Activated naive CD8-positive, alpha-beta T cell (primary cell): ENCODE data around the gene LILRB5.
"Not testable (repeated sequence)": the region's sequence is repeated elsewhere in the genome, so short reads cannot be mapped to it uniquely, and the experiment has no call there.

Experiments
- H3K27ac Mint-ChIP-seq: one replicate; pipeline ENCODE4 v1.8.0; 2021; ENCODE audit warnings: mixed read lengths
- H3K27me3 Mint-ChIP-seq: one replicate; pipeline ENCODE4 v1.8.0; 2021; ENCODE audit warnings: mixed read lengths
- H3K36me3 Mint-ChIP-seq: one replicate; pipeline ENCODE4 v1.8.0; 2021; ENCODE audit warnings: mixed read lengths
- H3K4me1 Mint-ChIP-seq: one replicate; pipeline ENCODE4 v1.8.0; 2021; ENCODE audit warnings: low read depth, mixed read lengths
- H3K4me3 Mint-ChIP-seq: one replicate; pipeline ENCODE4 v1.8.0; 2021; ENCODE audit warnings: mild to moderate bottlenecking, mixed read lengths
- H3K9me3 Mint-ChIP-seq: one replicate; pipeline ENCODE4 v1.8.0; 2021; ENCODE audit warnings: low read depth, mixed read lengths

LILRB5 gene

GRCh38 chr19:54281007-54281728 is 24.1 kb upstream of the LILRB5 start, which contains the start of gene LILRB2:
Gene LILRB2, minus strand, starts transcription at chr19:54281110. Its CDS starts 614 bp downstream, at chr19:54280496.
- Mint-ChIP-seq H3K4me3 (no peak within 1 kb of the TSS), H3K4me1 (peaks cover 8% of the 10 kb centered on the region), H3K36me3 (no peaks in the 10 kb centered on the region), H3K27ac (no peak within 1 kb of the TSS), H3K27me3 (peaks cover 13% of the 10 kb centered on the region), H3K9me3 (no peaks in the 10 kb centered on the region)

DNA sequence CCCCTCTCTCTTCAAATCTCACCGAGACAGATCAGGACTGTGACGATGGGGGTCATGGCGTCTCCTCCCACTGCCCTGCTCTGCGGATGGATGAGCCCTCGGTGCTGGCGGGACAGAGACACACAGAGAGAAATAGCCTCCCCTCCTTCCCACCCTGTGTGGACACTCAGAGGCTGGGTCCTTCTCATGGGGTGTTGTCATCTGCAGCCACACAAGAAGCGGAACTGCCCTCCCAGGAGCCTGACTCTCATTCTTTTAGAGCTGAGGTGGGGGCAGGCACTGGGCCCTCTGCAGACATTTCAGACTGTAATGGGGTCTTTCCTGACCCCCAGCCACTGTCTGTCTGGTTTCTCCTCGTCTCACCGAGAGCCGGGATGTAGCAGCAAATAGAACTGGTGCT is 23.4 kb upstream of the LILRB5 start:
- H3K4me3 Mint-ChIP-seq, H3K27ac Mint-ChIP-seq, H3K36me3 Mint-ChIP-seq, H3K9me3 Mint-ChIP-seq, H3K4me1 Mint-ChIP-seq: not testable (repeated sequence)
- peaks cover 13% of the 10 kb centered on the region for H3K27me3 Mint-ChIP-seq

GRCh38 chr19:54280025-54280424 is 23.0 kb upstream of the LILRB5 start:
- H3K27ac Mint-ChIP-seq, H3K36me3 Mint-ChIP-seq, H3K9me3 Mint-ChIP-seq, H3K4me1 Mint-ChIP-seq, H3K4me3 Mint-ChIP-seq: not testable (repeated sequence)
- peaks cover 13% of the 10 kb centered on the region for H3K27me3 Mint-ChIP-seq

GRCh38 chr19:54279406-54279962 is 22.4 kb upstream of the LILRB5 start:
- Mint-ChIP-seq H3K27me3 (peaks cover 13% of the 10 kb centered on the region), H3K36me3 (no peaks in the 10 kb centered on the region), H3K27ac (no peak overlapping the region), H3K4me3 (no peak overlapping the region), H3K4me1 (no peaks in the 10 kb centered on the region), H3K9me3 (no peaks in the 10 kb centered on the region)

- H3K4me1 Mint-ChIP-seq, H3K36me3 Mint-ChIP-seq, H3K9me3 Mint-ChIP-seq, H3K4me3 Mint-ChIP-seq, H3K27ac Mint-ChIP-seq: not testable (repeated sequence)
- H3K27me3 Mint-ChIP-seq: peaks cover 13% of the 10 kb centered on the region
Measured at GRCh38 chr19:54278571-54279195, 21.6 kb upstream of the LILRB5 start.

DNA sequence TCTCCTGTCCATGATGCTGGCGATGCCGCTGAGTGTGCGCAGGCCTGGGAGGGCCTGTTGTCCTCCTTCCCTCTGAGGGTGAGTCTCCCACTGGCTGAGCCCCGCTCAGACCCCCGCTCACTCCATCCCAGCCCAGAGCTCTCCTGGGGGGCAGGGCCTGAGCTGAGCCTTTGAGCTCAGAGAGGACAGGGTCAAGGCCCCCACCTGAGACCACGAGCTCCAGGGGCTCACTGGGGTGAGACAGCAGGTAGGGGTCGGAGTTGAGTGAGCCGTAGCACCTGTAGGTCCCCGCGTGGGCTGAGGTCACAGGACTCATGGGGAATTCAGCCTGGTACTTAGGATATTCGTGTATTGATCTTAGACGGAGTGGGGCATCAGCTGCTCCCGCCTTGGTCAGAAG is 21.0 kb upstream of the LILRB5 start:
- H3K27ac Mint-ChIP-seq, H3K36me3 Mint-ChIP-seq, H3K9me3 Mint-ChIP-seq, H3K4me1 Mint-ChIP-seq, H3K4me3 Mint-ChIP-seq: not testable (repeated sequence)
- H3K27me3 Mint-ChIP-seq: peaks cover 13% of the 10 kb centered on the region

DNA sequence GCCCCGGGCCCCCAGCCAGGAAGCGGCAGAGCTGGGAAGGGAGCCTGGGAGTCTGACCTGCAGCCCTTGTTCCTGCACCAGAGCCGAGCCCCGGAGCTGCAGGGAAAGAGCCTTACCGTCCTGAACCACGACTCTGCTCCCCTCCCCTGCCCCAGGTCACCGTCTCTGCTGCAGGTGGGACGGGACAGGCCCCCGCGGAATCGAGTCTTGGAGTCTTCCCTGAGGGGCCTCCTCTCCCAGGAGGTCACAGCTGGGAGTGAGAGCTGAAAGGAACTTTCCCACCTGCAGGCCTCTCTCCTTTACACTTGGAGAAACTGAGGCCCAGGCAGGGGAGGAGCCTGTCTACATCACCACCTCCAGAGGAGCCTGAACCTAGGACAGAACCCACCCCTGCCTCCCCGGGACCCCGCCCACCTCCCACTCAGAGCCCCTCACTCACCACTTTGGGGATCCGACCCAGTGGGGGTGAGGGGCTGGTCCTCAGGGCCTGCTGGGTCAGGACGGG is 20.1 kb upstream of the LILRB5 start:
- not testable (repeated sequence) for H3K36me3 Mint-ChIP-seq, H3K9me3 Mint-ChIP-seq, H3K4me3 Mint-ChIP-seq, H3K4me1 Mint-ChIP-seq, H3K27ac Mint-ChIP-seq
- peaks cover 14% of the 10 kb centered on the region for H3K27me3 Mint-ChIP-seq

DNA sequence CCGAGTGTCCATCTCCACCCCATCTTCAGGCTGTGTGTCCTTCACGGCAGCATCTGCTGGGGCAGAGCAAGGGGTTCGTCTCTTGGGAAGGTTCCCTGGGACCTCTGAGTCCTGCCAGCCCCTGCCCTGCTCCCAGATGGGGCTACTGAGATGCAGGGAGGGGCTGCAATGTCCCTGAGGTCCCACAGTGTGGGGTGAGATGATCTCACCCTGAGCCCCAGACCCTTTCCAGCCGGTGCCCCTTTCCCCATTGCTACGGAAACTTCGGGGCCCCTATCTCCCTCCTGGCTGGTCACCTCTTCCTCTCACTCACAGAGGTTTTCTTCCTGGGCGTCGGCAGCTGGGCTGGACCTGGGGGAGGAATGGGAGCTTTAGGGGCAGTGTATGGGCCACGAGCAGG is 18.9 kb upstream of the LILRB5 start:
- Mint-ChIP-seq H3K4me1 (no peaks in the 10 kb centered on the region), H3K9me3 (no peaks in the 10 kb centered on the region), H3K27me3 (peaks cover 12% of the 10 kb centered on the region), H3K36me3 (no peaks in the 10 kb centered on the region), H3K4me3 (no peak overlapping the region), H3K27ac (no peak overlapping the region)

GRCh38 chr19:54274516-54274915 is 17.4 kb upstream of the LILRB5 start:
- not testable (repeated sequence) for H3K27ac Mint-ChIP-seq, H3K36me3 Mint-ChIP-seq, H3K9me3 Mint-ChIP-seq

DNA sequence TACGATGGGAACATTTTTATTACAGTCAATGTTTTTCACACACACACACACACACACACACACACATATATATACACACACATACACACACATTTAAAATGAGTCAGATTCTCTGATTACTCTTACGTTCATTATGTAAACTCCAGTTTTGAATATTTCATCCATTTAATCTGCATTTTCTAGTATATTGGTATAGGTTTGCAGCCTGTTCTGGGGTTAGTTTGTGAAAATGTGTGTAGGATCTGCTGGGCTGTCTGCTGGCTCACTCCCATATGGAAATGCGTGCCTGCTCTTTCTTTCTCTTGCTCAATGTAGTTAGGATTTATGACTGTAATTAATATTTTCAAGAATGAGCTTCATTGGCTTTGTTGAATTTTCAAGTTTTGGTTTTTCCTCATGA is 16.7 kb upstream of the LILRB5 start:
- Mint-ChIP-seq H3K36me3 (no peaks in the 10 kb centered on the region), H3K4me3 (no peak overlapping the region), H3K27ac (no peak overlapping the region), H3K9me3 (no peaks in the 10 kb centered on the region), H3K27me3 (peaks cover 8% of the 10 kb centered on the region), H3K4me1 (no peaks in the 10 kb centered on the region)

More at GRCh38 chr19:54274516-54274915, 17.4 kb upstream of the LILRB5 start:
- not testable (repeated sequence) for H3K4me3 Mint-ChIP-seq, H3K4me1 Mint-ChIP-seq
- H3K27me3 Mint-ChIP-seq: peaks cover 10% of the 10 kb centered on the region

DNA sequence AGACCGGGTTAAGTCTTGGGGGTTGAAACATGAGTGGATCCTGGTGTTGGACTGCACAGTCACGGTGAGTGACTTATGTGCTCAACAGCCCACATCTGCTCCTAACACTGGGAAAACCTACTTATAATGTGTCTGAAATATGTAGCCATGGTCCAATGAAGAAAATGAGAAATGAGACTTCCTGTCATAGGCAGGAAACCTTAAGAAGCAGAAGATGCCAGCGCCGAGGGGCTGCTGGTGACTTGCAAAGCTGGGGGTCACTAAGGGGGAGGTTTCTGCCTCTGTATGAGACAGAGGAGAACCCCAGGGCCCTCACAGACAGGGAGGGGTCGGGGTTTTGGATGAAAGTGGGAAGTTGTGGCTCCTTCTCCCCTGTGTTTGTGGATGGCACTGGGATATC is 15.1 kb upstream of the LILRB5 start:
- H3K36me3 Mint-ChIP-seq, H3K4me1 Mint-ChIP-seq, H3K9me3 Mint-ChIP-seq, H3K27me3 Mint-ChIP-seq, H3K27ac Mint-ChIP-seq, H3K4me3 Mint-ChIP-seq: not testable (repeated sequence)

GRCh38 chr19:54271587-54271986 is 14.5 kb upstream of the LILRB5 start:
- not testable (repeated sequence) for H3K36me3 Mint-ChIP-seq, H3K9me3 Mint-ChIP-seq, H3K27ac Mint-ChIP-seq, H3K4me3 Mint-ChIP-seq, H3K27me3 Mint-ChIP-seq, H3K4me1 Mint-ChIP-seq

- Mint-ChIP-seq H3K4me3 (no peak overlapping the region), H3K27me3 (peaks cover 8% of the 10 kb centered on the region), H3K27ac (no peak overlapping the region), H3K36me3 (no peaks in the 10 kb centered on the region), H3K4me1 (no peaks in the 10 kb centered on the region), H3K9me3 (no peaks in the 10 kb centered on the region)
Measured at GRCh38 chr19:54271106-54271505, 14.0 kb upstream of the LILRB5 start.

DNA sequence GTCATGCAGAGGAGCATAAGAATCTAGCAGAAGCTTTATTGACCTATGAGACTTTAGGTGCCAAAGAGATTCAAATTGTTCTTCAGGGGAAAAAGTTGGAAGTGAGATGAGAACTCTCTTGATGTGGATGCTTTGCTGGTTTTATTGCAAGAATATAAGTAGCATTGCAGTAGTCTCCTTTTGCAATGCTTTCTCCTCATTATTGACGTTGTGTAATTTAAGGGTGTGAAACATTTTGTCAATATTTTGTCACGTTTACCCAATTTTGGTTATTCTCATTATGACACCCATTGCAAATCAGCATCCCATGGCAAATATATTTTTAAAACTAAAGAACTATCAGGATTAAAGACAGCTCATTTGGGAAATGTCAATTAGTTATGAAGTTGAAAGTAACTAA is 11.9 kb upstream of the LILRB5 start:
- Mint-ChIP-seq H3K36me3 (no peaks in the 10 kb centered on the region), H3K4me1 (no peaks in the 10 kb centered on the region), H3K9me3 (no peaks in the 10 kb centered on the region), H3K4me3 (no peak overlapping the region), H3K27me3 (peaks cover 16% of the 10 kb centered on the region), H3K27ac (no peak overlapping the region)

GRCh38 chr19:54266133-54266532 is 9.1 kb upstream of the LILRB5 start:
- Mint-ChIP-seq H3K36me3 (no peaks in the 10 kb centered on the region), H3K4me3 (no peak overlapping the region), H3K9me3 (no peaks in the 10 kb centered on the region), H3K27ac (no peak overlapping the region), H3K27me3 (peaks cover 12% of the 10 kb centered on the region), H3K4me1 (no peaks in the 10 kb centered on the region)

- H3K36me3 Mint-ChIP-seq: no peaks in the 10 kb centered on the region
- no peak overlapping the region for H3K27ac Mint-ChIP-seq
- H3K9me3 Mint-ChIP-seq: no peaks in the 10 kb centered on the region
- H3K27me3 Mint-ChIP-seq: peaks cover 8% of the 10 kb centered on the region
- H3K4me3 Mint-ChIP-seq: no peak overlapping the region
- no peaks in the 10 kb centered on the region for H3K4me1 Mint-ChIP-seq
Measured at GRCh38 chr19:54262470-54262869, 5.4 kb upstream of the LILRB5 start.
